ENCODE measurements around the gene CELF4. TPM values are rescaled to one million over a fixed set of nuclear protein-coding genes. Genes with fewer than 3 reads are reported as not detected.

Gene CELF4
- total RNA-seq, 2 donors from 2014 or later: 0.22 to 3.9 TPM

DNA sequence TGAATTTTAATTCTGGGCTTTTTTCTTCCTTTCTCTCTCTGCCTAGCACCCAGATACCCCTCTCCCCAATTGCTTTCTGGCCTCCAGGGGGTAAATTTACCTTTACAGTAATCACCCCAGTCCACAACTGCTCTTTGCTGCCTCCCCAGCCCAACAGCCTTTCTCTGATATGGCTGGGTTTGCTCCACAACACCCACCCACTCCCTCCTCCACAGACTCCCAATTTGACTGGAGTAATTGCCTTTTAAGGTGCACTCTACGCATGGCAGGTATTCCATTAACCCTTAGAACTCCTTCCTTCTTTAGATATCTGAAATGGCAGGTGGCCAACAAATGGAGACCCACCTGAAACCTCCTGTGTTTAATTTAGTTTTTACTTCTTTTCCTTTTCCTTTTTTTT, 3.6 kb downstream of the CELF4 start:
- TF ChIP-seq, protein P1, sequence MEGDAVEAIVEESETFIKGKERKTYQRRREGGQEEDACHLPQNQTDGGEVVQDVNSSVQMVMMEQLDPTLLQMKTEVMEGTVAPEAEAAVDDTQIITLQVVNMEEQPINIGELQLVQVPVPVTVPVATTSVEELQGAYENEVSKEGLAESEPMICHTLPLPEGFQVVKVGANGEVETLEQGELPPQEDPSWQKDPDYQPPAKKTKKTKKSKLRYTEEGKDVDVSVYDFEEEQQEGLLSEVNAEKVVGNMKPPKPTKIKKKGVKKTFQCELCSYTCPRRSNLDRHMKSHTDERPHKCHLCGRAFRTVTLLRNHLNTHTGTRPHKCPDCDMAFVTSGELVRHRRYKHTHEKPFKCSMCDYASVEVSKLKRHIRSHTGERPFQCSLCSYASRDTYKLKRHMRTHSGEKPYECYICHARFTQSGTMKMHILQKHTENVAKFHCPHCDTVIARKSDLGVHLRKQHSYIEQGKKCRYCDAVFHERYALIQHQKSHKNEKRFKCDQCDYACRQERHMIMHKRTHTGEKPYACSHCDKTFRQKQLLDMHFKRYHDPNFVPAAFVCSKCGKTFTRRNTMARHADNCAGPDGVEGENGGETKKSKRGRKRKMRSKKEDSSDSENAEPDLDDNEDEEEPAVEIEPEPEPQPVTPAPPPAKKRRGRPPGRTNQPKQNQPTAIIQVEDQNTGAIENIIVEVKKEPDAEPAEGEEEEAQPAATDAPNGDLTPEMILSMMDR (IDR thresholded peaks at IDR 0.05): no peak
- Histone ChIP-seq H3K27ac (no peak overlapping the region), H3K4me3 (no peak overlapping the region), H3K27me3 (peaks cover 3 to 7% of the 10 kb centered on the region in 2 donors), H3K9me3 (no peaks in the 10 kb centered on the region), H3K4me1 (peaks cover 0 to 17% of the 10 kb centered on the region in 2 donors), H3K36me3 (no peaks in the 10 kb centered on the region)
- DNase-seq (ENCODE audit: low spot score): no peak

DNA sequence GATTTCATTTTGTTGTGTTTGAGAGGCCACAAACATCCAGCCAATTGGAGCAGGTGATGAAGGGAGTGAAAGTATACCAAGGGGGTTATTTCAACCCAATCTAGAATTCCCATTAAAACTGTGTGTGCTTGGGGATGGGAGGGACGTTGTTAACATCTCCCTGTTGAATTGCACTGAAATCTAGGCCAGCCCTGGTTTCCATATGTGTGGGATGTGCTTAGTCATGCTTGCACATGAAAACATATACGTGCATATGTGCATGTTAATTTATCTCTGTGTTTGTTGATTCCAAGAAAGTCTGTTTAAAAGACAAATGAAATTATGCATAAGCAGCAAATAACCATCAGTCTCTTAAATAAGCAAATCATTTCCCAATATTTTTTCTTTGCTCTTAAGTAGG, 5.6 kb downstream of the CELF4 start:
- DNase-seq (ENCODE audit: low spot score): no peak
- Histone ChIP-seq H3K4me3 (no peak overlapping the region), H3K9me3 (no peaks in the 10 kb centered on the region), H3K27ac (no peak overlapping the region), H3K4me1 (peaks cover 0 to 2% of the 10 kb centered on the region in 2 donors), H3K36me3 (no peaks in the 10 kb centered on the region), H3K27me3 (peaks cover 0 to 3% of the 10 kb centered on the region in 2 donors)
- TF ChIP-seq, protein P1 (IDR thresholded peaks at IDR 0.05): no peak

DNA sequence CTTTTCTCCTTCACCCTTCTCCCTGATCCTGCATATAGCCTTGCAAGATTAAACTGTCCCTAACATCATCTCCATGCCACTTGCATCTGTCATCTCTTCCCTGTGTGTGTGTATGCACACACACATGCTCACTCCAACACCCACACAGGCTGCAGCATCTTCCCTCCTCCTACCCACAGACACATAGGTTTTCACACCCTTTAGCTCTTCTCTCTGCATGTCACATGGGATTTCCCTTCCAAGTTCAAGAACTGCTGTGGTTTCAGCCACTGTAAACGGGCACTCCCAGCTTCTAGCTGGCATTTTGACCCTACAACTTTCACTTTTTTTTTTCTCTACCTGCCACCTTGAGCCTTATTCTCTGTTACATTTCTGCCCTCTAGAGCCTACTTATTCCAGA, 6.4 kb downstream of the CELF4 start:
- H3K27ac ChIP-seq: no peak overlapping the region
- H3K4me1 ChIP-seq: no peaks in the 10 kb centered on the region
- TF ChIP-seq, protein P1 (IDR thresholded peaks at IDR 0.05): no peak
- no peak for DNase-seq (ENCODE audit: low spot score)
- no peaks in the 10 kb centered on the region for H3K36me3 ChIP-seq
- no peaks in the 10 kb centered on the region for H3K9me3 ChIP-seq
- H3K4me3 ChIP-seq: no peak overlapping the region
- H3K27me3 ChIP-seq: peaks cover 0 to 3% of the 10 kb centered on the region in 2 donors

DNA sequence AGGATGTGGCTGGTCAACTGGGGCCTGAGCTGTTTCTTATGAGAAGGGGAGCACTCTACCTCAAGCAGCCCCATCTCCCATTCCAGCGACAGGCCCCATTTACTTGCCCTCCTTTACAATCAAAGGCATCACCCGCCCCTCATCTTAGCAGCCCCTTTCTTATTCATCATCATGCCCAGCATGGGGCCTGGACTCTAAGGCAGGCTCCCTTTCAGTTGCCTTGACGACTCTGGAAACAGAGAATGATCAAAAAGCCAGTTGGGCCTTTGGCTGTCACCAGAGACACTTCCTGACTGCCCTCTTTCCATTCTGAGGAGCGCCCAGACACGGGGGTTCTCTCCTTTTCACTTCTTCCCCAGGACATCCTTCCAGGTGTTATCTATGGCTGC, 11.2 kb downstream of the CELF4 start:
- Histone ChIP-seq H3K4me3 (no peak overlapping the region), H3K36me3 (no peaks in the 10 kb centered on the region), H3K4me1 (no peaks in the 10 kb centered on the region), H3K27me3 (no peaks in the 10 kb centered on the region), H3K9me3 (no peaks in the 10 kb centered on the region), H3K27ac (no peak overlapping the region)
- DNase-seq (ENCODE audit: low spot score): no peak
- TF ChIP-seq, protein P1 (IDR thresholded peaks at IDR 0.05): no peak

DNA sequence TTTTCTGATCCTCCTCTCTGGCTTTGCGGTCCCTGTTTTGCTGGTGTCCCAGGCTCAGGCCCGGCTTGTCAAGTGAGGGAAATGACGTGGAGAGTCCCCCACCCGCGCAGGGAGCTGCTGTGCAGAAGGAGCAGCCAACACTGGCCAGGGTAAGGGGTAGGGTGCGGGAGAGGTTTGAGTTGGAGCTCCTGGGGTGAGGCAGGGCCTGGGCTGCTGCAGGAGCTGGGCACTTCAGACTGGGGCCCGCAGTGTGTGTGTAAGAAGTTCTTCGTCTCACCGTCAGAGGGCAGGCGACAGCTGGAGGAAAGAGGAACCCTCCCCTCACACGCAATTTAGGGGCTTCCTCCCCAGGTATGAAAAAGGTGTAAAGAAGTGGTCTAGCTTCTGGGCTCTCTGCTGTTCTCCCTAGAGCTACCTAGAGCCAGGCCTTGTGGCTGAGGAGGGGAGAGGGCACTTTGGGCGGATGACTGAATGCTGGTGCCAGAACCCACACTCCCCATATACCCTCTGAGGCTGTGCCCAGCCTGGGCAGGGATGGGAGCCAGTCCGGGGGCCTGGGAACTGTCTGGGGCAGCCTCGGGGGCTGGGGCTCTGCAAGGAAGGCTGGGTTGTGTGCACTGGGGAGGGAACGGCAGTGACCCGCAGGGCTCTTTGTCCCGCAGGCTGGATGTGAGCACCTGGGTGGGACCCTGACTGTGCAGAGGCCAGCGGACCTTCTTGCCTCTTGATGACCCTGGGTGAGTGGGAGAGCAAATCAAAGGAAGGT, 11.8 kb downstream of the CELF4 start:
- DNase-seq (ENCODE audit: low spot score): no peak
- TF ChIP-seq, protein P1 (IDR thresholded peaks at IDR 0.05): no peak
- H3K9me3 ChIP-seq: no peaks in the 10 kb centered on the region

DNA sequence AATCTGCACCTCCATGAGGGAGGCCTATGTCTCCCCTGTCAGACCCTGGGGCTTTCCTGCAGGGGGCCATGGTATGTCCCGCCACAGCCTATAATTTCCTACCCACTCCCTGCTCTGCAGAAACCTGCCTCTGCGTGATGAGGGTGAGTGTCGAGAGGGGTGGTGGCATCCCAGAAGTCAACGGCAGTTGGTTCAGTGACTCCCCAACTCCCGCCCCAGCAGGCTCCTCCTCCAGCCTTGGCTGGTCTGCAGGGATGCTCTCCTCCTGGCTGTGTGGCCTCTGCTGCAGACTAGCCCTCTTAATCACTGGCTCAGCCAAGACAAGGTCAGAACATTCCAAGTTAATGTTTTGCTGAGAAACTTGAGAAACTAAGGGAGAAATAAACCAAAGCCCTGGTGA, 13.3 kb downstream of the CELF4 start:
- no peaks in the 10 kb centered on the region for H3K36me3 ChIP-seq
- no peaks in the 10 kb centered on the region for H3K9me3 ChIP-seq
- no peak overlapping the region for H3K4me3 ChIP-seq
- no peak for DNase-seq (ENCODE audit: low spot score)
- TF ChIP-seq, protein P1 (IDR thresholded peaks at IDR 0.05): no peak
- no peak overlapping the region for H3K27ac ChIP-seq
- H3K27me3 ChIP-seq: no peaks in the 10 kb centered on the region
- H3K4me1 ChIP-seq: no peaks in the 10 kb centered on the region

More for the DNA sequence above, 11.8 kb downstream of the CELF4 start:
- H3K36me3 ChIP-seq: no peaks in the 10 kb centered on the region
- no peak overlapping the region for H3K4me3 ChIP-seq
- no peaks in the 10 kb centered on the region for H3K4me1 ChIP-seq
- no peaks in the 10 kb centered on the region for H3K27me3 ChIP-seq
- no peak overlapping the region for H3K27ac ChIP-seq

Data from right atrium auricular region (tissue), 2 donors.